Neural cell (in vitro differentiated cells): ENCODE results near the gene CCDC27.

Experiments
- EP300 ChIP-seq: fragments of 450-650 bp; conservative IDR thresholded peaks from 2 replicates; pipeline ENCODE4 v1.6.1; 2014; ENCODE audit warnings: antibody characterized with exemption, mild to moderate bottlenecking, moderate library complexity; ENCODE audit not compliant: poor library complexity, severe bottlenecking
- EZH2 ChIP-seq: fragments of 200-600, 300-800 bp; shearing (Covaris generic), sonication (generic); IDR thresholded peaks from 2 replicates; pipeline ENCODE4 v1.6.1; 2014; ENCODE audit warnings: antibody characterized with exemption, low read length, borderline replicate concordance, mild to moderate bottlenecking; ENCODE audit not compliant: insufficient read depth, poor library complexity, severe bottlenecking
- POLR2AphosphoS5 ChIP-seq: IDR thresholded peaks from 2 replicates; pipeline ENCODE4 v1.6.1; 2012
- RAD21 ChIP-seq: fragments of 450-650 bp; conservative IDR thresholded peaks from 2 replicates; pipeline ENCODE4 v1.6.1; 2014; ENCODE audit warnings: antibody characterized with exemption, mild to moderate bottlenecking, moderate library complexity
- TAF1 ChIP-seq: IDR thresholded peaks from 2 replicates; pipeline ENCODE4 v1.6.1; 2012; ENCODE audit warnings: low read depth
- TF ChIP-seq, protein P1 (sequence below): IDR thresholded peaks from 2 replicates; pipeline ENCODE4 v1.6.1; 2012; ENCODE audit warnings: borderline replicate concordance
- TF ChIP-seq, protein P2 (sequence below): fragments of 450-650 bp; IDR thresholded peaks from 2 replicates; pipeline ENCODE4 v1.5.1; 2014; ENCODE audit warnings: antibody characterized with exemption, mild to moderate bottlenecking, moderate library complexity; ENCODE audit not compliant: poor library complexity, severe bottlenecking

DNA sequence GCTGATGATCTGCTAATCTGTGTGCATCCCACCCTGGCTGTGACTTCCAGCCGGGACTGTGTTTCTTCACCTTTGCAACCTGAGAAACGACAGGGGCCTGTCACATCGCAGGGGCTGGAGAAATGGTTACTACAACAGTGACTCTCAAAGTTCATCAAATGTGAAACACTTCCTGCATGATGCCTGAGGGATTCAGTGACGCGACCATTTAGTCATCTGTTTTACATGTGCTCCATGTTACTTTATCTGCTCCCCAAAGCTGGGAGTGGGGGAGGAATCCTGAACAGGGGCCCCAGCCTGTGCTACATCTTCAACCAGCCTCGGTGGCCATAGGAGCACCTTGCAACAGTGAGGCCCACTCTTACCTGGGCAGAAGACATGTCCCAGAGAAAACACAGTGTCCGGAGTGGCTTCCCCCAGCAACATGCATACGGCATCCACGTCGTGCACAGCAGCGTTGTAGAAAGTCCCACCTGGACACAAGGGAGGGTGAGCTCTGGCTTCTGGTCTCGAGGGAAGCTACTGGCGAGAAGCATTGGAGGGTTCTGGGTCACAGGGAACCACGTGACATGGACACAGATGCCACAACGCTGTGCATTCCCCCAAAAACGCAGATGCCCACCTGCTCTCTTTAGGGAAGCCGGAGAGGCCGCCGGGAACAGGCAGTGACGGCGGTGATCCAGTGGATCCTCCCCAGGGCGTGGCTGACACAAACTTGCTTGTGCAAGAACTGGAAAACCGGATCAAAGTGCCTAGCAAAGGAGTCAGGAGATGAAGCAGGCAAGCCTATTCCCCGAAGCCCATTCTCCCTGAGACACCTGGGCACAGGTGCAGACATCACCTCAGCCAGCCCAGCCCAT lies 9.6 kb upstream of the CCDC27 start:
- TF ChIP-seq, protein P1, sequence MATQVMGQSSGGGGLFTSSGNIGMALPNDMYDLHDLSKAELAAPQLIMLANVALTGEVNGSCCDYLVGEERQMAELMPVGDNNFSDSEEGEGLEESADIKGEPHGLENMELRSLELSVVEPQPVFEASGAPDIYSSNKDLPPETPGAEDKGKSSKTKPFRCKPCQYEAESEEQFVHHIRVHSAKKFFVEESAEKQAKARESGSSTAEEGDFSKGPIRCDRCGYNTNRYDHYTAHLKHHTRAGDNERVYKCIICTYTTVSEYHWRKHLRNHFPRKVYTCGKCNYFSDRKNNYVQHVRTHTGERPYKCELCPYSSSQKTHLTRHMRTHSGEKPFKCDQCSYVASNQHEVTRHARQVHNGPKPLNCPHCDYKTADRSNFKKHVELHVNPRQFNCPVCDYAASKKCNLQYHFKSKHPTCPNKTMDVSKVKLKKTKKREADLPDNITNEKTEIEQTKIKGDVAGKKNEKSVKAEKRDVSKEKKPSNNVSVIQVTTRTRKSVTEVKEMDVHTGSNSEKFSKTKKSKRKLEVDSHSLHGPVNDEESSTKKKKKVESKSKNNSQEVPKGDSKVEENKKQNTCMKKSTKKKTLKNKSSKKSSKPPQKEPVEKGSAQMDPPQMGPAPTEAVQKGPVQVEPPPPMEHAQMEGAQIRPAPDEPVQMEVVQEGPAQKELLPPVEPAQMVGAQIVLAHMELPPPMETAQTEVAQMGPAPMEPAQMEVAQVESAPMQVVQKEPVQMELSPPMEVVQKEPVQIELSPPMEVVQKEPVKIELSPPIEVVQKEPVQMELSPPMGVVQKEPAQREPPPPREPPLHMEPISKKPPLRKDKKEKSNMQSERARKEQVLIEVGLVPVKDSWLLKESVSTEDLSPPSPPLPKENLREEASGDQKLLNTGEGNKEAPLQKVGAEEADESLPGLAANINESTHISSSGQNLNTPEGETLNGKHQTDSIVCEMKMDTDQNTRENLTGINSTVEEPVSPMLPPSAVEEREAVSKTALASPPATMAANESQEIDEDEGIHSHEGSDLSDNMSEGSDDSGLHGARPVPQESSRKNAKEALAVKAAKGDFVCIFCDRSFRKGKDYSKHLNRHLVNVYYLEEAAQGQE = no peak
- TF ChIP-seq, protein P2, sequence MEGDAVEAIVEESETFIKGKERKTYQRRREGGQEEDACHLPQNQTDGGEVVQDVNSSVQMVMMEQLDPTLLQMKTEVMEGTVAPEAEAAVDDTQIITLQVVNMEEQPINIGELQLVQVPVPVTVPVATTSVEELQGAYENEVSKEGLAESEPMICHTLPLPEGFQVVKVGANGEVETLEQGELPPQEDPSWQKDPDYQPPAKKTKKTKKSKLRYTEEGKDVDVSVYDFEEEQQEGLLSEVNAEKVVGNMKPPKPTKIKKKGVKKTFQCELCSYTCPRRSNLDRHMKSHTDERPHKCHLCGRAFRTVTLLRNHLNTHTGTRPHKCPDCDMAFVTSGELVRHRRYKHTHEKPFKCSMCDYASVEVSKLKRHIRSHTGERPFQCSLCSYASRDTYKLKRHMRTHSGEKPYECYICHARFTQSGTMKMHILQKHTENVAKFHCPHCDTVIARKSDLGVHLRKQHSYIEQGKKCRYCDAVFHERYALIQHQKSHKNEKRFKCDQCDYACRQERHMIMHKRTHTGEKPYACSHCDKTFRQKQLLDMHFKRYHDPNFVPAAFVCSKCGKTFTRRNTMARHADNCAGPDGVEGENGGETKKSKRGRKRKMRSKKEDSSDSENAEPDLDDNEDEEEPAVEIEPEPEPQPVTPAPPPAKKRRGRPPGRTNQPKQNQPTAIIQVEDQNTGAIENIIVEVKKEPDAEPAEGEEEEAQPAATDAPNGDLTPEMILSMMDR = no peak
- TF ChIP-seq TAF1 (no peak), EZH2 (no peak), EP300 (no peak), POLR2AphosphoS5 (no peak), RAD21 (no peak)
